RWPE1 (cell line): ENCODE data around the gene LEMD2.
A peak's percentile ranks its signal among the peaks of the same experiment; 100 is the strongest.

Source experiments
- CTCF ChIA-PET: fragments of 350-600 bp; sonication (Branson Sonifier 250); formaldehyde crosslinking; extraction: SDS; loops from one replicate; lab custom pipeline; 2021; lab: Yijun Ruan, JAX
- POLR2A ChIA-PET: fragments of 400-600 bp; formaldehyde crosslinking; extraction: SDS; loops from one replicate; lab custom pipeline; 2020; ENCODE audit warnings: antibody characterized with exemption; ENCODE audit not compliant: low non-redundant PET; lab: Yijun Ruan, JAX
- DNase-seq: peaks from one replicate; pipeline ENCODE4 v3.0.0; 2012; ENCODE audit warnings: low spot score
- H3K27ac ChIP-seq: fragments of 450-650 bp; 2 replicates; pipeline ENCODE4 v1.5.1; 2017
- CTCF ChIP-seq: fragments of 450-650 bp; conservative IDR thresholded peaks from 2 replicates; pipeline ENCODE4 v1.5.1; 2017; ENCODE audit warnings: low read depth, mild to moderate bottlenecking

LEMD2 gene

GRCh38 chr6:33762713-33763112 lies 26.2 kb downstream of the LEMD2 start:
- H3K27ac ChIP-seq, result no peak overlapping the region
- no peak for DNase-seq
- ChIA-PET POLR2A (no interaction called here), CTCF (interaction anchor here (0.6 to 4.8 kb wide), 11 partner anchors 9 to 265 kb away, joined by 3 to 46 read pairs (median 4); partner anchors contain the start of genes IP6K3 and UQCC2)
- TF ChIP-seq CTCF, result no peak

GRCh38 chr6:33761922-33762629 lies 26.9 kb downstream of the LEMD2 start:
- CTCF ChIA-PET, result interaction anchor here (0.6 to 4.8 kb wide), 13 partner anchors 9 to 265 kb away, joined by 3 to 46 read pairs (median 4); partner anchors contain the start of genes IP6K3 and UQCC2
- POLR2A ChIA-PET, result no interaction called here
- DNase-seq, result peak; percentile 44
- peak overlapping the region; percentile 59 for H3K27ac ChIP-seq
- peak; percentile 73 for TF ChIP-seq CTCF

- peak overlapping the region; percentile 59 for H3K27ac ChIP-seq
- ChIA-PET CTCF (interaction anchor here (0.8 to 4.8 kb wide), 6 partner anchors 10 to 50 kb away, joined by 3 to 46 read pairs (median 16); partner anchors contain the start of genes IP6K3 and UQCC2), POLR2A (no interaction called here)
- DNase-seq, result no peak
- no peak for TF ChIP-seq CTCF
These were observed 27.4 kb downstream of the LEMD2 start for GRCh38 chr6:33761581-33761921.

GRCh38 chr6:33759887-33760629 lies 28.9 kb downstream of the LEMD2 start:
- ChIA-PET POLR2A (no interaction called here), CTCF (interaction anchor here (0.7 to 4.8 kb wide), 5 partner anchors 8 to 73 kb away, joined by 3 to 46 read pairs (median 25); partner anchors contain the start of genes IP6K3 and UQCC2)
- TF ChIP-seq CTCF, result no peak
- H3K27ac ChIP-seq, result peak overlapping the region; percentile 59; the same call in 1 of the 2 replicates
- DNase-seq, result no peak

- POLR2A ChIA-PET, result no interaction called here
- no peak for DNase-seq
- TF ChIP-seq CTCF, result no peak
- CTCF ChIA-PET, result interaction anchor here (1.2 to 4.0 kb wide), 2 partner anchors 14 to 47 kb away, joined by 7 to 46 read pairs; partner anchors contain the start of genes IP6K3 and UQCC2
- peak overlapping the region; percentile 59; the same call in 1 of the 2 replicates for H3K27ac ChIP-seq
These were observed 30.1 kb downstream of the LEMD2 start for GRCh38 chr6:33758815-33759216.

GRCh38 chr6:33757906-33758305 lies 31.0 kb downstream of the LEMD2 start:
- TF ChIP-seq CTCF, result no peak
- ChIA-PET POLR2A (no interaction called here), CTCF (interaction anchor here (0.6 to 1.5 kb wide), 4 partner anchors 13 to 46 kb away, joined by 3 to 7 read pairs (median 4); partner anchors contain the start of gene UQCC2)
- no peak for DNase-seq
- H3K27ac ChIP-seq, result peak overlapping the region; percentile 25
